Forelimb muscle (tissue), 1 donor: ENCODE measurements around the gene NRF1. TPM values are rescaled to one million over a fixed set of nuclear protein-coding genes. Genes with fewer than 3 reads are reported as not detected.
"Not testable (repeated sequence)": the region's sequence is repeated elsewhere in the genome, so short reads cannot be mapped to it uniquely, and the experiment has no call there.

Source experiments
- DNase-seq: peaks from one replicate; pipeline ENCODE4 v3.0.0-alpha.2; 2013; ENCODE audit warnings: low read depth
- polyA plus RNA-seq: library from polyadenylated mRNA; unstranded; fragments of 120-200 nt; gene quantifications from one replicate; pipeline ENCODE4 v1.2.1, GENCODE V29; 2013; ENCODE audit not compliant: insufficient read length

Gene NRF1
- polyA plus RNA-seq, 1 donor = 12.1 TPM

DNA sequence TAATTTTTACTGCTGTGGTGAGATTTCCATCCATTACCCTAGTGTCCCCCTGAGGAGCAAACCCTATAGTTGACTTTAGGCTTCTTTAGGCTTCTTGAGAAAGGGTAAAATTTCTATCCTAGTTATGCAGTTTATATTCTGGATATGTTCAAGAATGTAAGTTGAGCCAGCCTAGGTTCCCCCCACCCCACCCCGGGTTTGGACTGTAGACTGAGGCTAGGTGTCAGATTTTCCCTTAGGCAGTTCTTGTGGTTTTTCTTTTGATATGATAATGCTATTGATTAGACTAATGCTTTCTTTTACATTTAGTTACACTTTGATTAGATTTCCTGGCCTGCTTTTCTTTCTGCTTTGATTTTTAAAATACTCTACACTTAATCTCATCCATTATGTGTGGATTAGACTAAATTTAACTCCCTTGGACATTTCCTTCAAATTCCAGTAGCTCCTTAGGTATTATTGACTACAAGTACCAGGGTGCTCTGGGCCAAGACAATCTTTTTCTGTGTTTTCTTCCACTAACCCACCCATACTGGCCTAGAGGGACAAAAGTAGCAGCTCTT is 37.7 kb downstream of the NRF1 start:
- DNase-seq = no peak

DNA sequence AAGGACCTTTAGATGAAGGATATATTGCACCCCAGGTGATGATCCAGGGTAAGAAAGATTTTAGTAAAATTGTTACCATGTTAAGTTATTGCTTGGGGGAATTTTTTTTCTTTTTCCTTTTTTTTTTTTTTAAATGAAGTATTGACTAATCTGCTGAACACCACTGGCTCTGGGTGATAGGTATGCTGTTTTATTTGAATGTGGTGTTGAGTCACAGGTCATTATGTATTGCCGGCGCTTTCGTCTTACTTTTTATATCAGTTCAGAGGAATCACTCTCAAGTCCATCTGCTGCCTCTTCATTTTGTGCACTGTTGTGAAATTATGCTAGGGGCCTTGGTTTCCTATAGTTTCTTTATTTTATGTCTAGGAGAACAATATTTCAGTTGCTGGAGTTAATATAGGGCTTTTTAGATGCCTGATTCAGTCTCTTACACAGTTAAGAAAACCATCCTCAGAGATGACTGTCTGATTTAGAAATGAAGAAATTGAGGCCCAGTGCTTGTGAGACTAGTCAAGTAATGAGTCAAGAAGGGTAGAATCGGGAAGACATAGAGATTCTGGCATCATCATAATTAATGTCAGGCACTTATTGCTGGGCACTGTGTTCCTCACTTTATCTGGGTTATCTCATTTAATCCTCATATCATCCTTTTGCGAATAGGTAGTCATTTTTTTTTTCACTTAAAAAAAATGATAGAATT is 38.7 kb downstream of the NRF1 start:
- no peak for DNase-seq

- no peak for DNase-seq
Measured at GRCh38 chr7:129652914-129653313, 41.4 kb downstream of the NRF1 start.

GRCh38 chr7:129655811-129656210 is 44.3 kb downstream of the NRF1 start:
- DNase-seq = no peak

DNA sequence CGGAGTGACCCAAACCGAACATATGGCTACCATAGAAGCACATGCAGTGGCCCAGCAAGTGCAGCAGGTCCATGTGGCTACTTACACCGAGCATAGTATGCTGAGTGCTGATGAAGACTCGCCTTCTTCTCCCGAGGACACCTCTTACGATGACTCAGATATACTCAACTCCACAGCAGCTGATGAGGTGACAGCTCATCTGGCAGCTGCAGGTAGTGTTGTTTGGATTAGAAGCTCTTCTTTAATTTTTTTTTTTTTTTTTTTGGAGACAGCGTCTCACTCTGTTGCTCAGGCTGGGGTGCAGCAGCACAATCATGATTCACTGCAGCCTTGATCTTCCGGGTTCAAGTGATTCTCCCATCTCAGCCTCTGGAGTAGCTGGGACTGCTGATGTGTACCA is 45.8 kb downstream of the NRF1 start:
- DNase-seq = no peak

DNA sequence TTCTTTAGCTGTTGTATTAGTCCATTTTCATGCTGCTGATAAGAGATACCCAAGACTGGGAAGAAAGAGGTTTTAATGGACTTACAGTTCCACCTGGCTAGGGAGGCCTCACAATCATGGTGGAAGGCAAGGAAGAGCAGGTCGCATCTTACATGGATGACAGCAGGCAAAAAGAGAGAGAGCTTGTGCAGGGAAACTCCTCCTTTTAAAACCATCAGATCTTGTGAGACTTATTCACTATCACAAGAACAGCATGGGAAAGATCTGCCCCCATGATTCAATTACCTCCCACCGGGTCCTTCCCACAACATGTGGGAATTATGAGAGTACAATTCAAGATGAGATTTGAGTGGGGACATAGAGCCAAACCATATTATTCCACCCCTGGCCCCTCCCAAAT is 48.4 kb downstream of the NRF1 start:
- not testable (repeated sequence) for DNase-seq

DNA sequence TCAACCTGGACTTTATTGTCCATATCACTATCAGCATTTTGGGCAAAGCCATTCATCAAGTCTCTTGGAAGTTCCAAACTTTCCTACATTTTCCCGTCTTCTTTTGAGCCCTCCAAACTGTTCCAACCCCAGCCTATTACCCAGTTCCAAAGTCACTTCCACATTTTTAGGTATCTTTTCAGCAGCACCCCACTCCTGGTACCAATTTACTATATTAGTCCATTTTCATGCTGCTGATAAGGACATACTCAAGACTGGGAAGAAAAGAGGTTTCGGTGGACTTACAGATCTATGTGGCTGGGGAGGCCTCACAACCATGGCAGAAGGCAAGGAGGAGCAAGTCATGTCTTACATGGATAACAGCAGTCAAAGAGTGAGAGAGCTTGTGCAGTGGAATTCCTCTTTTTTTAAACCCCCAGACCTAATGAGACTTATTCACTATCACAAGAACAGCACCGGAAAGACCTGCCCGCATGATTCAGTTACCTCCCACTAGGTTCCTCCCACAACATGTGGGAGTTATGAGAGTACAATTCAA is 50.2 kb downstream of the NRF1 start:
- no peak for DNase-seq

GRCh38 chr7:129663240-129663639 is 51.7 kb downstream of the NRF1 start:
- not testable (repeated sequence) for DNase-seq

DNA sequence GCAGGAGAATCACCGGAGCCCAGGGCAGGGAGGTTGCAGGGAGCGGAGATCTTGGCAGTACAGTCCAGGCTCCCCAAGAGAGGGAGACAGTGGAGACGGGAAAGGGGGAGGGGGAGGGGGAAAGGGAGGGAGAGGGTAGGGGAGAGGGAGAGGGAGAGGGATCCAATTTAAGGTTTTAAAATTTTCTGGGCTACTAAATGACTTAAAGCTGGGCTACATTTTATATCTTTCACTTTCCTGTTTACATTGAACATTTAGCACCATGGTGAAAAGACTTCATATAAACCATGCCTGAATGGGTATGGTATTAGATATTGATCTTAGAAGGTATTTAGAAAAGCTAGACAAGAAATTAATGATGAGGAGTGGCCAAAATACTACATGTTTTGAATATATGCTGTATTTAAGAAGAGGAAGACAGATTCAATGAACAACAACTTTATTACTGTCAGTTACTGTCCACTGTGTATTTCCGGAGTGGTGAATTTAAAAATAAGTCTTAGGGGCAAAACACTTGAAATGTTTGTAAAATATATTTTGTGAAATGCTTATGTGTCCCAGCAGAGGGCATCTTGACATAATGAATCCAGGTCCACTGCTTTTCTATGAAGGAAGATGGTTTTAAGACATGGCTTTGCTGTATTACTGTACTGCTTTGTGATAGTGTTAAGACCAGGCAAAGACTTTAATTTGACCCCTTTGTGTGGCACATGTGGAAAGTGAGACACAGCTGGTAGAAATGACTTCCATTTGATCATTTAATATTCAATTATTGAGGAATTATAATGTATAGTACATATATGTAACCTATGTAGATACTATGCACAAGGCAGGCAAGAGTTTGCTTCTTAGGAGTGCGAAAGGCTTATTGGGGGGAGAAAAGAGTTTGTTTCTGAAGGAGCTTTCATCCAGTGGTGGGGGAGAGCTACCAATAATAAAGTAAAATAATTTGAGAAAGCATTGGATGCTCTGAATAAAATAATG is 52.8 kb downstream of the NRF1 start:
- peak; percentile 43 for DNase-seq

- DNase-seq = no peak
Measured at GRCh38 chr7:129665013-129665401, 53.5 kb downstream of the NRF1 start.

DNA sequence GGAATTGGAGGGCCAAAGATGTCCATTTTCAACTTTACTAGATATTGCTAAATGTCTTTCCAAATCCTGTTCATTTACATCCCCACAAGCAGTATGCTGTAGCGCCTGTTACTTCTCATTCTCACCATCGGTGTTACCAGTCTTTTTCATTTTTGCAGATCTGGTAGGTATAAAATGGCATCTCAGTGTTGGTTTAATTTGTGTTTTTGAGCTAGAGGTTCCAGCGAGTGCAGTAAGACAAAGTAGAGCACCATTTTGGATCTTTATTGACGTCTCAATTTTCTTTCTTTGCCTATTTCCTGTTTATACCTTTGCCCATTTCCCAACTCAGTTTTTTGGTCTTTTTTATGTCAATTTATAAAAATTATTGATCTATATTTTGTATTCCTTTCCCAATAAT is 55.6 kb downstream of the NRF1 start:
- DNase-seq = no peak

- no peak for DNase-seq
Measured at GRCh38 chr7:129667551-129667950, 56.0 kb downstream of the NRF1 start.

GRCh38 chr7:129669901-129670300 is 58.4 kb downstream of the NRF1 start:
- no peak for DNase-seq

- DNase-seq = peak; percentile 29
Measured at GRCh38 chr7:129670656-129671055, 59.1 kb downstream of the NRF1 start.

DNA sequence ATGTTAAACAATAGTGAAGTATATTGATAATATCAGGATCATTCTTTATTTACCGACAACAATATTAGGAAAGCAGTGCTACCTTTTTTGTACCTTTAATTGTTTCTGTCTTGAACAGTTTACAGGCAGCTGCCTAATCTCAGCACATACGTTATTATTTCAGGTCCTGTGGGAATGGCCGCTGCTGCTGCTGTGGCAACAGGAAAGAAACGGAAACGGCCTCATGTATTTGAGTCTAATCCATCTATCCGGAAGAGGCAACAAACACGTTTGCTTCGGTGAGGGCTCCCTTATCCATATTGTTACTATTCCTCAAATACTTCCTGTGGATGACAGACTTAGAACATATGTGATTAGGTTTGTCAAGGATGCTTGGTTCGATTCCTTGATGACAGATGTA is 59.7 kb downstream of the NRF1 start:
- DNase-seq = peak; percentile 54

- DNase-seq = not testable (repeated sequence)
Measured at GRCh38 chr7:129674475-129674874, 63.0 kb downstream of the NRF1 start.

GRCh38 chr7:129675521-129675920 is 64.0 kb downstream of the NRF1 start:
- no peak for DNase-seq

DNA sequence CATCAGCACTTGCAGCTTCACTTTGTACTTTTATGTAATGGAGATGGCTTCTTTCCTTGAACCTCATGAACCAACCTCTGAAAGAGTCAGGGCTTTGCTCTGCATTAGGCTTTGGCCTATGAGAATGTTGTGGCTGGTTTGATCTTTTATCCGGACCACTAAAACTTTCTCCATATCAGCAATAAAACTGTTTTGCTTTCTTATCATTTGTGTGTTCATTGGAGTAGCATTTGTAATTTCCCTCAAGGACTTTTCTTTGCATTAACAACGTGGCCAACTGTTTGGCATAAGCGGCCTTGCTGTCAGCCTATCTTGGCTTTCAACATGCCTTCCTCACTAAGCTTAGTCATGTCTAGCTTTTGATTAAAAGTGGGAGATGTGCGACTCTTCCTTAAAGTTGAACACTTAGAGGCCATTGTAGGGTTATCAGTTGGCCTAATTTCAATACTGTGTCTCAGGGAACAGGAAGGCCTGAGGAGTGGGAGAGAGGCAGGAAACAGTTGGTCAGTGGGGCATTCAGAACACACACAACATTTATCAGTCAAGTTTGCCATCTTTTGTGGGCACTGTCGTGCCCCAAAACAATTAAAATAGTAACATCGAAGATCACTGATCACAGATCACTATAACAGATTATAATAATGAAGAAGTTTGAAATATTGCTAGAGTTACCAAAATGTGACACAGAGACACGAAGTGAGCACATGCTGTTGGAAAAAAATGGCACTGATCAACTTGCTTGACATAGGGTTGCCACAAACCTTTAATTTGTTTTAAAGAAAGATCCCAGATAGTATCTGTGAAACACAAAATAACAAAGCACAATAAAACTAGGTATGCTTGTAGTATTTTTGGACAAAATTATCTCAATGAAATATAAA is 64.7 kb downstream of the NRF1 start:
- no peak for DNase-seq

- no peak for DNase-seq
Measured at GRCh38 chr7:129677796-129678195, 66.3 kb downstream of the NRF1 start.

GRCh38 chr7:129678606-129679005 is 67.1 kb downstream of the NRF1 start:
- no peak for DNase-seq

- no peak for DNase-seq
Measured at GRCh38 chr7:129680400-129680799, 68.9 kb downstream of the NRF1 start.
